Hepatocyte (in vitro differentiated cells): Measurements from ENCODE around the gene ANKRD10.

ENCODE experiments used
- EZH2 ChIP-seq: fragments of 200-600 bp; sonication (generic); IDR thresholded peaks from 2 replicates; pipeline ENCODE4 v1.6.1; 2016; ENCODE audit warnings: antibody characterized with exemption, mild to moderate bottlenecking, borderline replicate concordance
- EZH2phosphoT487 ChIP-seq: fragments of 200-600 bp; sonication (generic); IDR thresholded peaks from one replicate; pipeline ENCODE4 v1.6.1; 2018; ENCODE audit warnings: antibody characterized with exemption, mild to moderate bottlenecking, low read depth, moderate library complexity; ENCODE audit not compliant: unreplicated experiment, severe bottlenecking
- TF ChIP-seq, protein P1 (sequence below): fragments of 200-600 bp; sonication (generic); IDR thresholded peaks from 2 replicates; pipeline ENCODE4 v1.5.1; 2016; ENCODE audit warnings: antibody characterized with exemption, mild to moderate bottlenecking; ENCODE audit not compliant: poor library complexity

DNA sequence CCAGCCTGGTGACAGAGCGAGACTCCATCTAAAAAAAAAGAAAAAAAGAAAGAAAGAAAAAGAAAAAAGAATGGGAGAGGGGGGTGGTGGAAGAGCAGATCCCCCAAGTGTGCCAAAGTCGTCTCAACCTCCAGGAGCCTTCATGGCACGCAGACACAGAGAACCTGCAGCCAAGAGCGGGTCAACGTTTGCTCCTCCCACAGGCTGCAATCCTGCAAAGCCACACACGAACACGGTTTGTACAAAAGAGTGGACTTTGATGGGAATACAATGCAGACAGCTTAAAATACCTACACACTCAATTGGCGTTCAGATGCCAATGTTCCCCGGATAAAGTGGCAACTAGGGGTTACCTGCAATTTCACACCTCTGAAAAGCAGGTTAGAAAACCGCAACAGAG is 29.4 kb downstream of the ANKRD10 start:
- TF ChIP-seq, protein P1, sequence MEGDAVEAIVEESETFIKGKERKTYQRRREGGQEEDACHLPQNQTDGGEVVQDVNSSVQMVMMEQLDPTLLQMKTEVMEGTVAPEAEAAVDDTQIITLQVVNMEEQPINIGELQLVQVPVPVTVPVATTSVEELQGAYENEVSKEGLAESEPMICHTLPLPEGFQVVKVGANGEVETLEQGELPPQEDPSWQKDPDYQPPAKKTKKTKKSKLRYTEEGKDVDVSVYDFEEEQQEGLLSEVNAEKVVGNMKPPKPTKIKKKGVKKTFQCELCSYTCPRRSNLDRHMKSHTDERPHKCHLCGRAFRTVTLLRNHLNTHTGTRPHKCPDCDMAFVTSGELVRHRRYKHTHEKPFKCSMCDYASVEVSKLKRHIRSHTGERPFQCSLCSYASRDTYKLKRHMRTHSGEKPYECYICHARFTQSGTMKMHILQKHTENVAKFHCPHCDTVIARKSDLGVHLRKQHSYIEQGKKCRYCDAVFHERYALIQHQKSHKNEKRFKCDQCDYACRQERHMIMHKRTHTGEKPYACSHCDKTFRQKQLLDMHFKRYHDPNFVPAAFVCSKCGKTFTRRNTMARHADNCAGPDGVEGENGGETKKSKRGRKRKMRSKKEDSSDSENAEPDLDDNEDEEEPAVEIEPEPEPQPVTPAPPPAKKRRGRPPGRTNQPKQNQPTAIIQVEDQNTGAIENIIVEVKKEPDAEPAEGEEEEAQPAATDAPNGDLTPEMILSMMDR: no peak
- TF ChIP-seq EZH2phosphoT487 (no peak), EZH2 (no peak)
